ENCODE measurements around the gene MCHR1.
"Not testable (repeated sequence)": the region's sequence is repeated elsewhere in the genome, so short reads cannot be mapped to it uniquely, and the experiment has no call there.

MCHR1 gene

GRCh38 chr22:40673017-40673416 is 6.3 kb upstream of the MCHR1 start:
- no peak for TF ChIP-seq POLR2A (IDR thresholded peaks at IDR 0.05; ENCODE audit: extremely low read depth, insufficient read length)
- TF ChIP-seq MAX (IDR thresholded peaks at IDR 0.05; ENCODE audit: low read depth, low read length): no peak
- no peak for TF ChIP-seq CTCF (IDR thresholded peaks at IDR 0.05; ENCODE audit: low read depth, low read length)
- TF ChIP-seq MYC (IDR thresholded peaks at IDR 0.05; ENCODE audit: low read depth, low read length): no peak
- H3K4me3 ChIP-seq (ENCODE audit: low read depth, low read length): no peak overlapping the region
- DNase-seq (ENCODE audit: low read depth): no peak

GRCh38 chr22:40674274-40674673 is 5.0 kb upstream of the MCHR1 start:
- H3K4me3 ChIP-seq (ENCODE audit: low read depth, low read length): no peak overlapping the region
- DNase-seq (ENCODE audit: low read depth): no peak
- TF ChIP-seq CTCF (IDR thresholded peaks at IDR 0.05; ENCODE audit: low read depth, low read length) (no peak), MYC (IDR thresholded peaks at IDR 0.05; ENCODE audit: low read depth, low read length) (no peak), MAX (IDR thresholded peaks at IDR 0.05; ENCODE audit: low read depth, low read length) (no peak), POLR2A (IDR thresholded peaks at IDR 0.05; ENCODE audit: extremely low read depth, insufficient read length) (no peak)

GRCh38 chr22:40676166-40676565 is 3.1 kb upstream of the MCHR1 start:
- not testable (repeated sequence) for DNase-seq (ENCODE audit: low read depth); H3K4me3 ChIP-seq (ENCODE audit: low read depth, low read length)

- H3K4me3 ChIP-seq (ENCODE audit: low read depth, low read length): no peak overlapping the region
- no peak for DNase-seq (ENCODE audit: low read depth)
- TF ChIP-seq POLR2A (IDR thresholded peaks at IDR 0.05; ENCODE audit: extremely low read depth, insufficient read length) (no peak), MAX (IDR thresholded peaks at IDR 0.05; ENCODE audit: low read depth, low read length) (no peak), MYC (IDR thresholded peaks at IDR 0.05; ENCODE audit: low read depth, low read length) (no peak), CTCF (IDR thresholded peaks at IDR 0.05; ENCODE audit: low read depth, low read length) (no peak)
Observed at GRCh38 chr22:40676644-40677043, 2.6 kb upstream of the MCHR1 start.

GRCh38 chr22:40678493-40679248 is 613 bp upstream of the MCHR1 start:
- H3K4me3 ChIP-seq (ENCODE audit: low read depth, low read length): no peak overlapping the region

More at GRCh38 chr22:40678493-40679248, 613 bp upstream of the MCHR1 start:
- DNase-seq (ENCODE audit: low read depth): no peak
- TF ChIP-seq MAX (IDR thresholded peaks at IDR 0.05; ENCODE audit: low read depth, low read length) (no peak), CTCF (IDR thresholded peaks at IDR 0.05; ENCODE audit: low read depth, low read length) (no peak), MYC (IDR thresholded peaks at IDR 0.05; ENCODE audit: low read depth, low read length) (no peak), POLR2A (IDR thresholded peaks at IDR 0.05; ENCODE audit: extremely low read depth, insufficient read length) (no peak)

Data from NB4 (cell line).